MM.1S (cell line): ENCODE measurements around the gene SLC37A1.

Source experiments
- DNase-seq: peaks from one replicate; pipeline ENCODE4 v3.0.0-alpha.2; 2015
- H2AFZ ChIP-seq: fragments of 300-600 bp; sonication (generic); 2 replicates; pipeline ENCODE4 v1.6.0; 2016; ENCODE audit warnings: antibody characterized with exemption, low read length
- H3F3A ChIP-seq: fragments of 300-600 bp; sonication (generic); 2 replicates; pipeline ENCODE4 v1.6.1; 2016; ENCODE audit warnings: mild to moderate bottlenecking, antibody characterized with exemption, low read length, moderate library complexity, mixed read lengths; ENCODE audit not compliant: insufficient read depth
- H3K27ac ChIP-seq: fragments of 300-600 bp; sonication (generic); 2 replicates; pipeline ENCODE4 v1.5.1; 2016; ENCODE audit warnings: mild to moderate bottlenecking, low read length
- H3K27me3 ChIP-seq: fragments of 300-600 bp; sonication (generic); replicated peaks from 2 replicates; pipeline ENCODE4 v1.6.0; 2016; ENCODE audit warnings: low read length; ENCODE audit not compliant: insufficient read depth
- H3K36me3 ChIP-seq: fragments of 300-600 bp; sonication (generic); replicated peaks from 2 replicates; pipeline ENCODE4 v1.6.1; 2016; ENCODE audit warnings: mild to moderate bottlenecking, low read length, mixed read lengths; ENCODE audit not compliant: insufficient read depth
- H3K4me1 ChIP-seq: fragments of 300-600 bp; sonication (generic); 2 replicates; pipeline ENCODE4 v1.6.1; 2016; ENCODE audit warnings: low read length, mixed read lengths
- H3K4me2 ChIP-seq: fragments of 300-600 bp; sonication (generic); 2 replicates; pipeline ENCODE4 v1.6.0; 2016; ENCODE audit warnings: low read depth, low read length
- H3K4me3 ChIP-seq: fragments of 300-600 bp; sonication (generic); 2 replicates; pipeline ENCODE4 v1.5.1; 2016; ENCODE audit warnings: low read length, mixed read lengths
- H3K79me2 ChIP-seq: fragments of 300-600 bp; sonication (generic); 2 replicates; pipeline ENCODE4 v1.6.1; 2016; ENCODE audit warnings: mixed run types, low read length, mixed read lengths
- H3K9ac ChIP-seq: fragments of 300-600 bp; sonication (generic); 2 replicates; pipeline ENCODE4 v1.6.1; 2016; ENCODE audit warnings: low read length, mixed read lengths
- H3K9me2 ChIP-seq: fragments of 300-600 bp; sonication (generic); replicated peaks from 2 replicates; pipeline ENCODE4 v1.6.1; 2016; ENCODE audit warnings: mild to moderate bottlenecking, low read length, mixed read lengths; ENCODE audit not compliant: insufficient read depth
- H3K9me3 ChIP-seq: fragments of 300-600 bp; sonication (generic); replicated peaks from 2 replicates; pipeline ENCODE4 v1.6.1; 2016; ENCODE audit warnings: mild to moderate bottlenecking, low read length, mixed read lengths; ENCODE audit not compliant: insufficient read depth
- H4K20me1 ChIP-seq: fragments of 300-600 bp; sonication (generic); 2 replicates; pipeline ENCODE4 v1.6.1; 2016; ENCODE audit warnings: mild to moderate bottlenecking, low read length, moderate library complexity, mixed read lengths; ENCODE audit not compliant: insufficient read depth
- CTCF ChIP-seq: fragments of 300-600 bp; sonication (generic); IDR thresholded peaks from 2 replicates; pipeline ENCODE4 v1.5.1; 2016; ENCODE audit warnings: antibody characterized with exemption, low read length, mixed read lengths
- EZH2 ChIP-seq: fragments of 300-600 bp; sonication (generic); optimal IDR thresholded peaks from 2 replicates; pipeline ENCODE3; 2017; ENCODE audit warnings: low read depth, mild to moderate bottlenecking, antibody characterized with exemption, low read length, mixed read lengths
- EZH2phosphoT487 ChIP-seq: fragments of 300-600 bp; sonication (generic); IDR thresholded peaks from 2 replicates; pipeline ENCODE4 v1.6.1; 2018; ENCODE audit warnings: antibody characterized with exemption, low read length

The SLC37A1 gene

GRCh38 chr21:42476388-42477331 lies 37.0 kb upstream of the SLC37A1 start:
- Histone ChIP-seq H3K9me2 (no peaks in the 10 kb centered on the region), H3K4me3 (no peak overlapping the region), H3K36me3 (no peaks in the 10 kb centered on the region), H3K79me2 (no peaks in the 10 kb centered on the region), H3K9ac (no peak overlapping the region), H3K4me2 (no peak overlapping the region), H3K27ac (no peak overlapping the region), H3F3A (peaks cover 9% of the 10 kb centered on the region; the same call in 1 of the 2 replicates), H2AFZ (no peak overlapping the region), H4K20me1 (no peaks in the 10 kb centered on the region), H3K27me3 (peaks cover 31% of the 10 kb centered on the region), H3K9me3 (no peaks in the 10 kb centered on the region), H3K4me1 (peaks cover 11% of the 10 kb centered on the region)
- no peak for DNase-seq
- TF ChIP-seq EZH2 (no peak), EZH2phosphoT487 (no peak), CTCF (no peak)

- Histone ChIP-seq H4K20me1 (no peaks in the 10 kb centered on the region), H2AFZ (peak overlapping the region; percentile 14; the same call in 1 of the 2 replicates), H3K9me2 (no peaks in the 10 kb centered on the region), H3K9ac (no peak overlapping the region; the same call in 1 of the 2 replicates), H3K9me3 (no peaks in the 10 kb centered on the region), H3F3A (peaks cover 9% of the 10 kb centered on the region; the same call in 1 of the 2 replicates), H3K27me3 (peaks cover 20% of the 10 kb centered on the region), H3K36me3 (no peaks in the 10 kb centered on the region), H3K4me3 (peak overlapping the region; percentile 26; the same call in 1 of the 2 replicates), H3K4me2 (peak overlapping the region; percentile 59), H3K79me2 (no peaks in the 10 kb centered on the region), H3K4me1 (peaks cover 11% of the 10 kb centered on the region), H3K27ac (no peak overlapping the region)
- DNase-seq = peak; percentile 55
- TF ChIP-seq EZH2phosphoT487 (no peak), CTCF (no peak; the same call in 1 of the 2 replicates), EZH2 (no peak)
These were observed 35.1 kb upstream of the SLC37A1 start for GRCh38 chr21:42478504-42478903.

DNA sequence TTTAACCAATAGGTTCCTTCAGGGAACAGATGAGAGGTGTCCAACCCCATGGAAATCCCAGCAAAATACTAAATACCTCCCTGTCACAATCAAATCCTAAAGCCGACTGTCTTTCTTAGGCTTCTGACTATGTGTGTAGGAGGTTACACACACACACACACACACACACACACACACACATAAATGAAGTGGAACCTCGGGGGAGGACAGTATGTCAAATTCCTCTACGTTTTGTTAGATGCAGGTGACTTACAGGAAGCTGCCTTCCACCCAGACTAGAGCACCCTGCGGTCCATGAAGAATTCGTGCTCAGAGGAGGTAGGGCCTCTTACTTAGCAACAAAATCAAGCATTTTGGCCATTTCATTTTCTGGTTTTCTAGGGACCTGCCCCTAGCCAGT lies 34.1 kb upstream of the SLC37A1 start:
- H3K9me2 ChIP-seq = no peaks in the 10 kb centered on the region
- peaks cover 11% of the 10 kb centered on the region for H3K4me1 ChIP-seq

More for the DNA sequence above, 34.1 kb upstream of the SLC37A1 start:
- H3K4me2 ChIP-seq = no peak overlapping the region
- peaks cover 22% of the 10 kb centered on the region for H3K27me3 ChIP-seq
- no peaks in the 10 kb centered on the region for H4K20me1 ChIP-seq
- no peak overlapping the region for H3K27ac ChIP-seq
- H3K79me2 ChIP-seq = no peaks in the 10 kb centered on the region
- no peak overlapping the region for H3K9ac ChIP-seq
- H3F3A ChIP-seq = peaks cover 9% of the 10 kb centered on the region; the same call in 1 of the 2 replicates
- TF ChIP-seq CTCF (no peak), EZH2phosphoT487 (no peak)
- no peaks in the 10 kb centered on the region for H3K9me3 ChIP-seq
- H3K4me3 ChIP-seq = no peak overlapping the region
- no peak overlapping the region for H2AFZ ChIP-seq
- DNase-seq = no peak
- no peaks in the 10 kb centered on the region for H3K36me3 ChIP-seq
